T follicular helper cell (primary cell): ENCODE data around the gene ZKSCAN4.

Experiments used
- DNase-seq: peaks from one replicate; pipeline ENCODE4 v3.0.0-alpha.2; 2020; ENCODE audit warnings: low read depth

The ZKSCAN4 gene

GRCh38 chr6:28208111-28208659 lies 43.9 kb downstream of the ZKSCAN4 start:
- DNase-seq = no peak

- DNase-seq = no peak
These were observed 44.5 kb downstream of the ZKSCAN4 start for GRCh38 chr6:28207510-28208110.

- no peak for DNase-seq
These were observed 45.0 kb downstream of the ZKSCAN4 start for GRCh38 chr6:28206928-28207509.

GRCh38 chr6:28206527-28206926 lies 45.5 kb downstream of the ZKSCAN4 start:
- DNase-seq = no peak

- no peak for DNase-seq
These were observed 46.2 kb downstream of the ZKSCAN4 start for GRCh38 chr6:28205879-28206278.

GRCh38 chr6:28203201-28203600 lies 48.9 kb downstream of the ZKSCAN4 start:
- DNase-seq = no peak

- no peak for DNase-seq
These were observed 52.0 kb downstream of the ZKSCAN4 start for GRCh38 chr6:28200020-28200419.
